Stimulated activated CD4-positive, alpha-beta T cell treated with anti-CD3 and anti-CD28 coated beads, Interleukin-15, amount 100 ng/mL, for 1 hour (primary cell): ENCODE data around the gene SYT1.

Experiments
- DNase-seq, 2 donors: peaks; one replicate each; pipeline ENCODE4 v3.0.0-alpha.2; 2020; ENCODE audit warnings: low read depth in 1 of 2, low spot score in 1 of 2

Gene SYT1

GRCh38 chr12:79381248-79382208 is 517.0 kb downstream of the SYT1 start:
- DNase-seq: no peak

GRCh38 chr12:79384551-79384950 is 520.0 kb downstream of the SYT1 start:
- no peak for DNase-seq

- DNase-seq: no peak
These were observed 523.4 kb downstream of the SYT1 start for GRCh38 chr12:79388011-79388410.

GRCh38 chr12:79393842-79394241 is 529.3 kb downstream of the SYT1 start:
- DNase-seq: no peak

- DNase-seq: no peak
These were observed 533.0 kb downstream of the SYT1 start for GRCh38 chr12:79397609-79398008.

- no peak for DNase-seq
These were observed 535.9 kb downstream of the SYT1 start for GRCh38 chr12:79400481-79400880.

- no peak for DNase-seq
These were observed 538.0 kb downstream of the SYT1 start for GRCh38 chr12:79402606-79403005.

GRCh38 chr12:79406993-79407392 is 542.4 kb downstream of the SYT1 start:
- DNase-seq: no peak

- DNase-seq: no peak
These were observed 543.4 kb downstream of the SYT1 start for GRCh38 chr12:79407671-79408622.

GRCh38 chr12:79408689-79409088 is 544.1 kb downstream of the SYT1 start:
- DNase-seq: no peak

GRCh38 chr12:79409562-79409961 is 545.0 kb downstream of the SYT1 start:
- DNase-seq: no peak

- no peak for DNase-seq
These were observed 547.2 kb downstream of the SYT1 start for GRCh38 chr12:79411791-79412190.

GRCh38 chr12:79413796-79414195 is 549.2 kb downstream of the SYT1 start:
- DNase-seq: no peak

GRCh38 chr12:79414252-79414651 is 549.7 kb downstream of the SYT1 start:
- no peak for DNase-seq

- no peak for DNase-seq
These were observed 550.7 kb downstream of the SYT1 start for GRCh38 chr12:79415321-79415720.

- DNase-seq: no peak
These were observed 551.3 kb downstream of the SYT1 start for GRCh38 chr12:79415746-79416435.

- no peak for DNase-seq
These were observed 555.6 kb downstream of the SYT1 start for GRCh38 chr12:79420146-79420618.

GRCh38 chr12:79421236-79421740 is 556.7 kb downstream of the SYT1 start:
- no peak for DNase-seq

GRCh38 chr12:79422060-79422812 is 557.7 kb downstream of the SYT1 start:
- no peak for DNase-seq

- DNase-seq: no peak
These were observed 559.0 kb downstream of the SYT1 start for GRCh38 chr12:79423560-79423959.
